Right lobe of liver (tissue), 6 donors: ENCODE measurements around the gene KCNG3. TPM values are rescaled to one million over a fixed set of nuclear protein-coding genes. Genes with fewer than 3 reads are reported as not detected.

ENCODE experiments used
- ATAC-seq, 4 donors: fragments of 200-7000 bp; cut with Tn5 transposase; one replicate each; pipeline ENCODE4 v1.9.1; 2020; ENCODE audit warnings: mild to moderate bottlenecking in 4 of 4, moderate library complexity in 4 of 4
- DNase-seq, 3 donors: peaks; one replicate each; pipeline ENCODE4 v3.0.0-alpha.2; 2020
- H3K27ac ChIP-seq, 3 donors: fragments of 200-600 bp; one replicate each; pipeline ENCODE4 v1.8.0; 2022
- H3K27me3 ChIP-seq, 2 donors: fragments of 200-600 bp; one replicate each; pipeline ENCODE4 v1.8.0; 2022
- H3K36me3 ChIP-seq, 4 donors: fragments of 200-600 bp; sonication (generic) in 1 of 4; one replicate each; pipeline versions ENCODE4 v1.5.1 to v1.8.0; 2017 to 2022; ENCODE audit warnings: control low read depth in 1 of 4
- H3K4me1 ChIP-seq, 4 donors: fragments of 200-600 bp; sonication (generic) in 1 of 4; one replicate each; pipeline versions ENCODE4 v1.5.1 to v1.8.0; 2017 to 2022; ENCODE audit warnings: control low read depth in 1 of 4
- H3K4me3 ChIP-seq, 3 donors: fragments of 200-600 bp; one replicate each; pipeline ENCODE4 v1.8.0; 2022
- H3K9me3 ChIP-seq, 4 donors: fragments of 200-600 bp; sonication (generic) in 1 of 4; one replicate each; pipeline versions ENCODE4 v1.5.1 to v1.8.0; 2017 to 2022; ENCODE audit warnings: control low read depth in 1 of 4
- CTCF ChIP-seq, 4 donors: fragments of 200-600 bp in 3 of 4; fragments of 450-650 bp in 1 of 4; IDR thresholded peaks; one replicate each; pipeline versions ENCODE4 v1.5.1 to v1.8.0; 2016 to 2022; ENCODE audit warnings: antibody characterized with exemption in 4 of 4, mild to moderate bottlenecking in 2 of 4
- POLR2A ChIP-seq: fragments of 450-650 bp; IDR thresholded peaks from one replicate; pipeline ENCODE4 v1.6.1; 2017; ENCODE audit warnings: antibody characterized with exemption, mild to moderate bottlenecking
- WGBS: methylation state at CpG from one replicate; pipeline ENCODE4 v1.1.6; 2018; ENCODE audit warnings: low coverage, low lambda C conversion rate; ENCODE audit not compliant: insufficient coverage; ENCODE audit errors: missing lambda C conversion rate; 5-methylcytosine and 5-hydroxymethylcytosine counted together
- intact Hi-C, 2 donors: fragments of 100-400 bp; cut with DNase I; formaldehyde crosslinking; loops; one replicate each; pipeline versions ENCODE4 v1.11.2 to v1.14.1; 2022
- total RNA-seq, 6 experiments: library from RNA; depleted of rRNA in 2 of 6; stranded (reverse); fragments of >200 nt in 2 of 6; fragmentation: NEBNext Ultra II Directional in 3 of 6; extraction: Animal tissue kit (Norgen Biotek cat#: 25700) in 3 of 6; gene quantifications; one replicate each; pipeline versions ENCODE4 v1.1.0 to v1.2.4, GENCODE V29; 2016 to 2023
- donor health status: DM: no; HTN: yes; CAD: no.
- donor health status: DM: no; HTN: no; CAD: no.
- donor health status: DM: no; HTN: no; CAD: no.
- donor health status: DM: no; HTN: yes; CAD: no.
- donor health status: DM: no; HTN: yes; CAD: no.

The KCNG3 gene
- total RNA-seq, 6 experiments from 2014 or later, result 0.06 TPM; not detected in 5

- H3K36me3 ChIP-seq, result no peaks in the 10 kb centered on the region
- H3K27ac ChIP-seq, result no peak overlapping the region
- no peak overlapping the region for H3K4me3 ChIP-seq
- no peaks in the 10 kb centered on the region for H3K27me3 ChIP-seq
- no peak for ATAC-seq
- H3K4me1 ChIP-seq, result no peaks in the 10 kb centered on the region
- intact Hi-C loops, result no loop called here
- no peak for TF ChIP-seq POLR2A
- no peak for TF ChIP-seq CTCF (IDR thresholded peaks at IDR 0.05)
- WGBS, result 70% methylated on average over 1 of the region's 1 CpG
- DNase-seq, result no peak
- H3K9me3 ChIP-seq, result no peaks in the 10 kb centered on the region
Observed at GRCh38 chr2:42458396-42458795, 35.4 kb downstream of the KCNG3 start.

- Histone ChIP-seq H3K4me3 (no peak overlapping the region), H3K27me3 (no peaks in the 10 kb centered on the region), H3K9me3 (no peaks in the 10 kb centered on the region), H3K36me3 (no peaks in the 10 kb centered on the region), H3K4me1 (no peaks in the 10 kb centered on the region), H3K27ac (no peak overlapping the region)
- TF ChIP-seq POLR2A, result no peak
- no peak for TF ChIP-seq CTCF (IDR thresholded peaks at IDR 0.05)
- no peak for DNase-seq
- WGBS, result 76% methylated on average over 6 of the region's 6 CpGs
- intact Hi-C loops, result no loop called here
- ATAC-seq, result no peak
Observed at GRCh38 chr2:42457011-42457410, 36.8 kb downstream of the KCNG3 start.

DNA sequence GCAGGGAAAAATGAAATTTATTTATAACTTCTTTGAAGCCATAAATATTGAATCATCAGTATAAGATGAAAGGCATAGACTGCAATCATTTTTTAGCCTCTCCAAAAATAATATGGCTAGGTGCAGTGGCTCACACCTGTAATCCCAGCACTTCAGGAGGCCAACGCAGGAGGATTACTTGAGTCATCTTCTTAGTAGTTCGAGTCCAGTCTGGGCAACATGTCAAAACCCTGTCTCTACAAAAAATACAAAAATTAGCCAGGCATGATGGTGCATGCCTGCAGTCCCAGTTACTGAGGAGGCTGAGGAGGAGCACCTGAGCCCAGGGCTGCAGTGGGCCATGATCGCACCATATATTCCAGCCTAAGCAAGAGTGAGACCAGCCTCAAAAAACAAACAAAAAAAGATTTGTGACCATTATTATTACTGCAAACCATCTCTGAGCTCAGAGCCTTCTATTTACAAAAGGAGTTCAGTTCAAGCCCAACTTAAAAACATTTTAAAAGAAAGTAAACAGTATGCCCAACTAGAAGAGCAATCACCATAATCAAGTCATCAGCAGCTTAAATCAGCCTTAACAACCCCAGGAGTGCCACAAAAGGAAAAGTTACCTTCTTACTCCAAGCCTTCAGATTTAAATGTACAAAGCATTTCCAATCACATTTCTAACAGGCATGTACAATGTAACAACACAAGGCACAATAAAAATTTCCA, 37.5 kb downstream of the KCNG3 start:
- Histone ChIP-seq H3K36me3 (no peaks in the 10 kb centered on the region), H3K27ac (no peak overlapping the region), H3K27me3 (no peaks in the 10 kb centered on the region), H3K9me3 (no peaks in the 10 kb centered on the region), H3K4me3 (no peak overlapping the region), H3K4me1 (no peaks in the 10 kb centered on the region)
- ATAC-seq, result no peak
- no peak for TF ChIP-seq POLR2A
- TF ChIP-seq CTCF (IDR thresholded peaks at IDR 0.05), result no peak
- WGBS, result 82% methylated on average over 3 of the region's 3 CpGs
- intact Hi-C loops, result no loop called here
- DNase-seq, result no peak

GRCh38 chr2:42452545-42452944, 41.2 kb downstream of the KCNG3 start:
- no peak for DNase-seq
- ATAC-seq, result no peak
- Histone ChIP-seq H3K9me3 (no peaks in the 10 kb centered on the region), H3K4me3 (no peak overlapping the region), H3K36me3 (no peaks in the 10 kb centered on the region), H3K27ac (no peak overlapping the region), H3K4me1 (no peaks in the 10 kb centered on the region), H3K27me3 (no peaks in the 10 kb centered on the region)
- TF ChIP-seq POLR2A (no peak), CTCF (IDR thresholded peaks at IDR 0.05) (no peak)
- intact Hi-C loops, result no loop called here
- 90% methylated on average over 2 of the region's 2 CpGs for WGBS
